ENCODE results near the gene OTOG. TPM values are rescaled to one million over a fixed set of nuclear protein-coding genes. Genes with fewer than 3 reads are reported as not detected.

OTOG gene
- polyA plus RNA-seq, 2 donors: not detected

DNA sequence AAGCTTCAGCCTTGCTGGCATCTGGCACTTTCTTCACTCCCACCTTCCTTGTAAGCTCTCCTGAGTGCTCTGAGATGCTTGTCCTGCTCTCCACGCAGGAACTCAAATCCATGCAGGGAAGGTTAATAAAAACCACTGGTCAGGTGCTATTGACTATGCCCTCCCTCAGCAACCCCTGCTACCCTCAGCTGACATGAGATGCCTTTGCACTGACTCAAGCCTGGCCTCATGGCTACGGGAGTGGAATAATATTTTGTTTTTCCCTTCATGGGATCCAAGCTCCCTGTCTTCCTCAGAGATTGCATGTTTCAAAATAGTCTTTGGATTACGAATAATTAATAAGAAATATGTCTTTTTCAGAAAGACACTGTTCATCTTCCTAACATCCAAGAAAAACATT, 38.8 kb upstream of the OTOG start:
- Histone ChIP-seq H3K27me3 (ENCODE audit: control insufficient read depth in 1 of 2, insufficient read depth in 2 of 2, low read length in 2 of 2) (no peaks in the 10 kb centered on the region), H3K4me1 (ENCODE audit: control insufficient read depth in 2 of 2, insufficient read depth in 2 of 2, low read length in 1 of 2) (no peaks in the 10 kb centered on the region), H3K4me3 (ENCODE audit: low read depth in 1 of 2, low read length in 2 of 2) (no peak overlapping the region), H3K27ac (ENCODE audit: low read depth in 2 of 2, low read length in 1 of 2) (no peak overlapping the region), H3K9me3 (ENCODE audit: control insufficient read depth in 2 of 2, insufficient read depth in 1 of 2, low read depth in 1 of 2, low read length in 1 of 2) (no peaks in the 10 kb centered on the region), H3K36me3 (ENCODE audit: control insufficient read depth in 2 of 2, insufficient read depth in 2 of 2, low read length in 1 of 2) (no peaks in the 10 kb centered on the region)
- 49 to 63% methylated on average over 3 of the region's 3 CpGs for WGBS, 2 donors

DNA sequence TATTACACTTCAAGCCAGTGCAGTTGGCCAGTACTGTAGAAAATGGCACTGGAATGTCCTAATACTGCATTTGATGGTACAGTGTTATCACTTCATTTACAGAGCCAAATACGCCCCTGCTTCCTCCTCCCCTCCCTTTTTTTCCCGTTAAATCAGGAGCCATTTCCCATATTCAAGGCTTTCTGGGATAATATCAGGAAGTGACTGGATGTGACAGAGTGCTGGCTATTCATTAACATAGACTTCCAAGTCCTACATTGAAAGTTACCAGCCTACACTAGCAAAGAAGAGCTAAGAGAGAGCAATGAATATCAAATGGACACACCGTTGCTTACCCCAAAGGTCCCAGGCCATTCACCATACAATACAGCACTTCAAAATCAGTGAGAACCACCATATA, 38.3 kb upstream of the OTOG start:
- Histone ChIP-seq H3K4me3 (ENCODE audit: low read depth in 1 of 2, low read length in 2 of 2) (no peak overlapping the region), H3K9me3 (ENCODE audit: control insufficient read depth in 2 of 2, insufficient read depth in 1 of 2, low read depth in 1 of 2, low read length in 1 of 2) (no peaks in the 10 kb centered on the region), H3K27ac (ENCODE audit: low read depth in 2 of 2, low read length in 1 of 2) (no peak overlapping the region), H3K4me1 (ENCODE audit: control insufficient read depth in 2 of 2, insufficient read depth in 2 of 2, low read length in 1 of 2) (no peaks in the 10 kb centered on the region), H3K27me3 (ENCODE audit: control insufficient read depth in 1 of 2, insufficient read depth in 2 of 2, low read length in 2 of 2) (no peaks in the 10 kb centered on the region), H3K36me3 (ENCODE audit: control insufficient read depth in 2 of 2, insufficient read depth in 2 of 2, low read length in 1 of 2) (no peaks in the 10 kb centered on the region)
- 46 to 55% methylated on average over 3 of the region's 3 CpGs for whole genome bisulfite sequencing, 2 donors

DNA sequence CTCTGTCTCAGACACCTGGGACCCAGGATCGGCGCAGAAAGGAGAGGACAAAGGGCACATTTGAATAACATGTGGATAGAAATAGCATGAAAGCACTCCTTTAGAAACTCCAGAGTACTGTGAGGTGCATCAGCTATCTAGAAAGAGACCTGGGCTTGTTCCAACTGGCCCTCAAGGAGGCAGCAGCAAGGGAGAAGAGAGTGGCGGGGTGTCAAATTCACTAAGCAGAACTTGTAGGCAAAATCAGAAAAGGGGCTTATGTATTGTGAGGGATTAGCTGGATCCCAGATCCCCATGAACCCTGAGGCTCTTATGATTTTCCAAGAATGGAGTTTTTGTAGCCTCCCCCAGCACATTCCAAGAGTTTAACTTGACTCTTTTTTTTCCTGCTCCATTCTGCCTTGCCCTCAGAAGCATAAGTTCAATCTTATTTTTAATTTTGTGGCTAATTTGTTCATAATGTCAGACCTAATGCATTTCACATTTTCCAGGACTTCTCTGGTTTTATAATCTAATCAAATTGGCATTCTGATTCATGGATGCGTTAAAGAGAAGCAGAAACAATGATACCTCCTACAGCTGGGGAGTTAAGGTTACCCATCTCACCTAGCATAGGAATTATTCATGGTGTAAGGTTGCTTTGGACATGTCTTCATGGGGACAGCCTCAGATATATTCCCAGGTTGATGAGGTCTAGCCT, 36.4 kb upstream of the OTOG start:
- H3K36me3 ChIP-seq (ENCODE audit: control insufficient read depth in 2 of 2, insufficient read depth in 2 of 2, low read length in 1 of 2): no peaks in the 10 kb centered on the region

DNA sequence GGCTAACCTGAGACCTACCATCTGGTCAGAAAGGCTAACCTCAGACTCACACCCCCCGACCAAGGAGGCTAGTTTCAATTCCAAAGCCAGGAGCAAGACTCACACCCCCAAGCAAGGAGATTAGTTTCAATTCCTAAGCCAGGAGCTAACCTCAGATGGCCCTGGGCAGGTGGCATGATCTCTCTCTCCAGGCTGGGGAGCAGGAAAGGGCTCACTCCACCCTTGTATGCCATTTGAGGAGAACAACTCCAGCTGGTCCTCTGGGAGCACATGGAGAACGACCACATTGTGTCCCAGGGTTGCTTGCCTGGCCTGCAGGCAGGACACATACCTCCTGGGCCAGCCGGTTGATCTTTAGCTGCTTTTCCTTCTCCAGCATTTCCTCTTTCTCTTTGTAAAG, 35.5 kb upstream of the OTOG start:
- WGBS, 2 donors: 47 to 63% methylated on average over 3 of the region's 3 CpGs

More for the DNA sequence above, 36.4 kb upstream of the OTOG start:
- Histone ChIP-seq H3K27me3 (ENCODE audit: control insufficient read depth in 1 of 2, insufficient read depth in 2 of 2, low read length in 2 of 2) (no peaks in the 10 kb centered on the region), H3K27ac (ENCODE audit: low read depth in 2 of 2, low read length in 1 of 2) (no peak overlapping the region), H3K9me3 (ENCODE audit: control insufficient read depth in 2 of 2, insufficient read depth in 1 of 2, low read depth in 1 of 2, low read length in 1 of 2) (no peaks in the 10 kb centered on the region), H3K4me3 (ENCODE audit: low read depth in 1 of 2, low read length in 2 of 2) (no peak overlapping the region), H3K4me1 (ENCODE audit: control insufficient read depth in 2 of 2, insufficient read depth in 2 of 2, low read length in 1 of 2) (no peaks in the 10 kb centered on the region)
- 54 to 61% methylated on average over 4 of the region's 4 CpGs for WGBS, 2 donors

DNA sequence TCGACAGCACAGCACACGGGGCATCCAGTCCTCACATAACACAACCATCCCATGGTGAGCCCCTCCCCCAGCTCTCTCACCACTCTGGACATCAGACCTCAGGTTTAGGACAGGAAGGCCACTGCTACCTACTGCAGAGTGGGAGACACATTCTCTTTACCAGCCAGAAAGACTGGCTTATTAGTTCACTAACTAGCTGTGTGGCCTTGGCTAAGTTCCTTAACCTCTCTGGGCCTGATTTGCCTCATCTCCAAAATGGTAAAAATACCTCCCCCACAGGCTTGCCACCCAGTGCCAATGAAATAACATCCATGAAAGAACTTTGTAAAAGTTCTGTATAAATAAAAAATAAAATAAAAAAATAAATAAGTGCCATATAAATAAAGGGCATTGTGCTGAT, 35.0 kb upstream of the OTOG start:
- no peaks in the 10 kb centered on the region for H3K27me3 ChIP-seq (ENCODE audit: control insufficient read depth in 1 of 2, insufficient read depth in 2 of 2, low read length in 2 of 2)
- H3K4me1 ChIP-seq (ENCODE audit: control insufficient read depth in 2 of 2, insufficient read depth in 2 of 2, low read length in 1 of 2): no peaks in the 10 kb centered on the region
- no peak overlapping the region for H3K4me3 ChIP-seq (ENCODE audit: low read depth in 1 of 2, low read length in 2 of 2)
- no peak overlapping the region for H3K27ac ChIP-seq (ENCODE audit: low read depth in 2 of 2, low read length in 1 of 2)
- H3K36me3 ChIP-seq (ENCODE audit: control insufficient read depth in 2 of 2, insufficient read depth in 2 of 2, low read length in 1 of 2): no peaks in the 10 kb centered on the region
- WGBS, 2 donors: 38 to 39% methylated on average over 2 of the region's 2 CpGs
- no peaks in the 10 kb centered on the region for H3K9me3 ChIP-seq (ENCODE audit: control insufficient read depth in 2 of 2, insufficient read depth in 1 of 2, low read depth in 1 of 2, low read length in 1 of 2)

More for the DNA sequence above, 35.5 kb upstream of the OTOG start:
- no peak overlapping the region for H3K27ac ChIP-seq (ENCODE audit: low read depth in 2 of 2, low read length in 1 of 2)
- no peaks in the 10 kb centered on the region for H3K4me1 ChIP-seq (ENCODE audit: control insufficient read depth in 2 of 2, insufficient read depth in 2 of 2, low read length in 1 of 2)
- no peaks in the 10 kb centered on the region for H3K27me3 ChIP-seq (ENCODE audit: control insufficient read depth in 1 of 2, insufficient read depth in 2 of 2, low read length in 2 of 2)
- no peaks in the 10 kb centered on the region for H3K36me3 ChIP-seq (ENCODE audit: control insufficient read depth in 2 of 2, insufficient read depth in 2 of 2, low read length in 1 of 2)
- H3K9me3 ChIP-seq (ENCODE audit: control insufficient read depth in 2 of 2, insufficient read depth in 1 of 2, low read depth in 1 of 2, low read length in 1 of 2): no peaks in the 10 kb centered on the region
- H3K4me3 ChIP-seq (ENCODE audit: low read depth in 1 of 2, low read length in 2 of 2): no peak overlapping the region

DNA sequence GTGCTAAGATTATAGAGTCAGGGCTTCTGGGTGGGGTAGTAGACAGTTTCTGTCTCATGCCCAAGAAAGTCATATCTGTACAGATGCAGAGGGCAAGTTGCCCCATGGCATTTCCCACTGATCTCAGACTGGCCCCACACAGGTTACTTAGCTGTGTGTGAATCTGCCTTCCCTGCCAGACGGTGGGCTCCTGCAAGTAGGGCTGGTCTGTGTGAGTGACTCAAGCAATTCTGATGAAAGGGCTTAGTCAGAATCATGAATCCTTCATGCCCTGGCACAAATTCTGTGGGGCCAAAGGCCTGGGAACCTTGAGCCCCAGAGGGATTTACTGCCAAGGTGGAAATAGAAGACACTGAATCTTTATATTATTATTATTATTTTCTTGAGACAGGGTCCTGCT, 33.2 kb upstream of the OTOG start:
- 42 to 46% methylated on average over 1 of the region's 1 CpG for WGBS, 2 donors
- Histone ChIP-seq H3K36me3 (ENCODE audit: control insufficient read depth in 2 of 2, insufficient read depth in 2 of 2, low read length in 1 of 2) (no peaks in the 10 kb centered on the region), H3K4me3 (ENCODE audit: low read depth in 1 of 2, low read length in 2 of 2) (no peak overlapping the region)

DNA sequence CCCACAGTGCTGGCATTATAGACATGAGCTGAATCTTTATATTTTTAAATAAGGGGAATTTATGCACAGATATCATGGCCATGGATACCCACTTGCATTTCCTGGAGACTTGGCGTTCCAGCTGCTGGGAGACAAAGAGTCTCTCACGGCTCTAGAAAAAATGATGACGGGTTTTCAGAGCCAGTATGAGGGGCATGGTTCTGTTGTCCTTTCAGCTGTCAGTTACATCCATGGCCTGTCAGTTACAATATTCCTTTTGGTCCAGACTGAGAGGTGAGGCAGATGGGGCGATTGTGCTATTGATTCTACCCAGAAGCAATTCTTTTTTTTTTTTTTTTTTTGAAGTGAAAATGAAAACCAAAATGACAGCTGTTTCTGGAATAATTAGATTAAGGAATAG, 32.6 kb upstream of the OTOG start:
- no peak overlapping the region for H3K27ac ChIP-seq (ENCODE audit: low read depth in 2 of 2, low read length in 1 of 2)
- no peaks in the 10 kb centered on the region for H3K9me3 ChIP-seq (ENCODE audit: control insufficient read depth in 2 of 2, insufficient read depth in 1 of 2, low read depth in 1 of 2, low read length in 1 of 2)
- H3K4me3 ChIP-seq (ENCODE audit: low read depth in 1 of 2, low read length in 2 of 2): no peak overlapping the region
- H3K4me1 ChIP-seq (ENCODE audit: control insufficient read depth in 2 of 2, insufficient read depth in 2 of 2, low read length in 1 of 2): no peaks in the 10 kb centered on the region
- 78 to 79% methylated on average over 4 of the region's 4 CpGs for WGBS, 2 donors
- H3K27me3 ChIP-seq (ENCODE audit: control insufficient read depth in 1 of 2, insufficient read depth in 2 of 2, low read length in 2 of 2): no peaks in the 10 kb centered on the region
- H3K36me3 ChIP-seq (ENCODE audit: control insufficient read depth in 2 of 2, insufficient read depth in 2 of 2, low read length in 1 of 2): no peaks in the 10 kb centered on the region

More for the DNA sequence above, 33.2 kb upstream of the OTOG start:
- no peaks in the 10 kb centered on the region for H3K27me3 ChIP-seq (ENCODE audit: control insufficient read depth in 1 of 2, insufficient read depth in 2 of 2, low read length in 2 of 2)
- no peaks in the 10 kb centered on the region for H3K4me1 ChIP-seq (ENCODE audit: control insufficient read depth in 2 of 2, insufficient read depth in 2 of 2, low read length in 1 of 2)
- H3K9me3 ChIP-seq (ENCODE audit: control insufficient read depth in 2 of 2, insufficient read depth in 1 of 2, low read depth in 1 of 2, low read length in 1 of 2): no peaks in the 10 kb centered on the region
- no peak overlapping the region for H3K27ac ChIP-seq (ENCODE audit: low read depth in 2 of 2, low read length in 1 of 2)

DNA sequence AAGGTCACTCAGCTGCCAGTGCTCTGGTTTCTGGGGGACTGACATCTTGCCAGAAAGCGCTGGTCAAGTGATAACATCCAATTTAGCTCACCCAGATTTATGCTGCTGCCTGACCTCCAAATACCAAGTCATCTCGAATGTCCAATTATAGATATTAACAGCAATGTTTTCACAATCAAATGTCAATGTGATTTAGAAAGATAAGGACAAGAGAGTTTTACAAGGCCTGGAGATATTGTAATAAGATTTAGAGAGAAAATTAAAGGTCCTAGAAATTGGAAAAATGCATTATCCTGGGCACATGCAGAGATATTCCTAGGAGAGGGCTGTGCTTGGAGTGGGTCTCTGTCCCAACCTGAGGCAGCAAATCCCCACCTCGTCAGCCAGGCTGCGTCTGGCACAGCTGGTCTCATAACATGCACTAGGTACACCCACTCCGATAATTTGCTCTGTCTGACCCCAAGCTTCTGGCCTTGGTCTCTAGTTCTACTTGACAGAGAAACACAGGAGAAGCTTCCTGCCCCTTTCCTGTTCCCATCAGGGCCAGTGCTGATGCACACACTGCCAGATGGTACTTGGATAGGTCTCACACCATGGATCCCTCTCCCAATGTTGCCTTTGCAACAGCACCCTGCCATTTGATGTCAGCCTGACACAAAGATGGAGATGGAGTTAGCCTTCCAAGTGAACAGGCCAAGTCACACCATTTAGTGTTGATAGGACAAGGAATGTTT, 31.4 kb upstream of the OTOG start:
- Histone ChIP-seq H3K27me3 (ENCODE audit: control insufficient read depth in 1 of 2, insufficient read depth in 2 of 2, low read length in 2 of 2) (no peaks in the 10 kb centered on the region), H3K4me3 (ENCODE audit: low read depth in 1 of 2, low read length in 2 of 2) (no peak overlapping the region), H3K4me1 (ENCODE audit: control insufficient read depth in 2 of 2, insufficient read depth in 2 of 2, low read length in 1 of 2) (no peaks in the 10 kb centered on the region), H3K9me3 (ENCODE audit: control insufficient read depth in 2 of 2, insufficient read depth in 1 of 2, low read depth in 1 of 2, low read length in 1 of 2) (no peaks in the 10 kb centered on the region), H3K36me3 (ENCODE audit: control insufficient read depth in 2 of 2, insufficient read depth in 2 of 2, low read length in 1 of 2) (no peaks in the 10 kb centered on the region), H3K27ac (ENCODE audit: low read depth in 2 of 2, low read length in 1 of 2) (no peak overlapping the region)
- WGBS, 2 donors: 68 to 72% methylated on average over 5 of the region's 5 CpGs

DNA sequence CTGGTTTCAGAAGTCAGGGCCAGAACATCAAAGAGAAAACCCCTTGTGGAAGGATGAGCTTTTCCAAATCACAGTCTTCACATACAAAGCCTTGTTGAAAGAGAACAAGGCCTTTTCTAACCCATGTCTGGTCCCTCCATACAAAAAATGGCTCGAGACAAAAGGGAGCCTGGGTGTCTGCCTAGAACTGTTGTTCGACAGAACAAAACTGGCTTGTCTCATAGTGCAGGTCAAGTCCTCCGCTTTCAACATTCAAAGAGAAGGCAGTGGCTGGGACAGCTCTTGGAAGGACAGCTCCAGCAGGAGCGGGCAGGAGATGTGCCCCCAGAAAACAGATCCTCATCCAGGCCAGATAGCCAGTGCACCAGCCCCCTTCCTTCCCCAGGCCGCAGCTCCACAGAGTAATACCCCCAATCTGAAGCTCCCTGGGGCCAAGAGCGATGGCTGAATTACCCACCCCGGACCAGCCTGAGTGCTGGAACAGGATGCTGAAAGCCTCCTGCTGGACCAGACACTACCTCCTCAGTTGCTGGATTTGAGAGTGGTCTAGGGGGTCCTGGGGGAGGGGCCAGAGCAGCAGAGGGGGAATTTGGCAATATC, 30.4 kb upstream of the OTOG start:
- 87 to 93% methylated on average over 7 of the region's 7 CpGs for WGBS, 2 donors
- no peaks in the 10 kb centered on the region for H3K4me1 ChIP-seq (ENCODE audit: control insufficient read depth in 2 of 2, insufficient read depth in 2 of 2, low read length in 1 of 2)
- H3K4me3 ChIP-seq (ENCODE audit: low read depth in 1 of 2, low read length in 2 of 2): no peak overlapping the region
- no peaks in the 10 kb centered on the region for H3K27me3 ChIP-seq (ENCODE audit: control insufficient read depth in 1 of 2, insufficient read depth in 2 of 2, low read length in 2 of 2)
- no peak overlapping the region for H3K27ac ChIP-seq (ENCODE audit: low read depth in 2 of 2, low read length in 1 of 2)
- no peaks in the 10 kb centered on the region for H3K9me3 ChIP-seq (ENCODE audit: control insufficient read depth in 2 of 2, insufficient read depth in 1 of 2, low read depth in 1 of 2, low read length in 1 of 2)
- no peaks in the 10 kb centered on the region for H3K36me3 ChIP-seq (ENCODE audit: control insufficient read depth in 2 of 2, insufficient read depth in 2 of 2, low read length in 1 of 2)

Data from esophagus (tissue), 2 donors.